ENCODE data around the gene SLC39A1. TPM values are rescaled to one million over a fixed set of nuclear protein-coding genes. Genes with fewer than 3 reads are reported as not detected.

Gene SLC39A1
- total and polyA plus RNA-seq, 4 experiments from 2014 or later = 21.6 to 47.3 (median 29.1) TPM

GRCh38 chr1:153968408-153968807 lies 5.1 kb upstream of the SLC39A1 start:
- CTCF ChIA-PET (ENCODE audit: partially characterized antibody) = interaction anchor here (0.5 to 8.4 kb wide), 9 partner anchors 8 to 308 kb away, joined by 3 to 70 read pairs (median 7); partner anchors contain the start of genes CRTC2, DENND4B, JTB and RAB13
- peaks cover 39% of the 10 kb centered on the region for H3K4me1 ChIP-seq (ENCODE audit: insufficient read depth, low read length)

GRCh38 chr1:153968000-153968363 lies 4.6 kb upstream of the SLC39A1 start:
- Mint-ChIP-seq H3K36me3 (peaks cover 0 to 11% of the 10 kb centered on the region in 2 donors), H3K4me3 (peak overlapping the region; percentile 86 to 97 (median 92)), H3K9me3 (no peaks in the 10 kb centered on the region), H3K4me1 (peaks cover 24 to 60% (median 45%) of the 10 kb centered on the region in 4 donors), H3K27me3 (no peaks in the 10 kb centered on the region), H3K27ac (peak overlapping the region; percentile 95 to 99 (median 96))
- intact Hi-C loops (cut with micrococcal nuclease) = loop anchor here (1.0 kb wide), 4 partner anchors 9 to 45 kb away; partner anchors contain the start of genes CRTC2, DENND4B and JTB
- peaks cover 4% of the 10 kb centered on the region for H3K36me3 ChIP-seq (ENCODE audit: insufficient read depth, low read length)
- no peaks in the 10 kb centered on the region for H3K27me3 ChIP-seq (ENCODE audit: insufficient read depth, low read length)
- H3K9me3 ChIP-seq (ENCODE audit: control insufficient read depth in 1 of 2, low read length in 2 of 2) = no peaks in the 10 kb centered on the region
- POLR2A ChIA-PET (ENCODE audit: partially characterized antibody) = interaction anchor here (1.0 to 5.1 kb wide), 17 partner anchors 9 to 305 kb away, joined by 3 to 148 read pairs (median 7); partner anchors contain the start of genes CRTC2, DENND4B, GATAD2B and HAX1
- H3K4me1 ChIP-seq (ENCODE audit: insufficient read depth, low read length) = peaks cover 39% of the 10 kb centered on the region
- H3K27ac ChIP-seq (ENCODE audit: low read depth, low read length) = peak overlapping the region; percentile 89
- H3K4me3 ChIP-seq (ENCODE audit: low read length in 2 of 2) = peak overlapping the region in 1 of 2 donors; percentile 66
- CTCF ChIA-PET (ENCODE audit: partially characterized antibody) = interaction anchor here (0.5 to 8.4 kb wide), 13 partner anchors 8 to 308 kb away, joined by 3 to 70 read pairs (median 6); partner anchors contain the start of genes CRTC2, DENND4B, GATAD2B and JTB
- DNase-seq = no peak

More at GRCh38 chr1:153968408-153968807, 5.1 kb upstream of the SLC39A1 start:
- Mint-ChIP-seq H3K9me3 (no peaks in the 10 kb centered on the region), H3K27me3 (no peaks in the 10 kb centered on the region), H3K27ac (peak overlapping the region; percentile 29 to 99 (median 96)), H3K4me1 (peaks cover 24 to 58% (median 42%) of the 10 kb centered on the region in 4 donors), H3K36me3 (peaks cover 0 to 14% of the 10 kb centered on the region in 2 donors), H3K4me3 (peak overlapping the region in 5 of 8 donors; percentile 15 to 93 (median 43))
- Histone ChIP-seq H3K4me3 (ENCODE audit: low read length in 2 of 2) (no peak overlapping the region), H3K27ac (ENCODE audit: low read depth, low read length) (peak overlapping the region; percentile 89), H3K27me3 (ENCODE audit: insufficient read depth, low read length) (no peaks in the 10 kb centered on the region), H3K36me3 (ENCODE audit: insufficient read depth, low read length) (peaks cover 8% of the 10 kb centered on the region), H3K9me3 (ENCODE audit: control insufficient read depth in 1 of 2, low read length in 2 of 2) (no peaks in the 10 kb centered on the region)
- no peak for DNase-seq
- POLR2A ChIA-PET (ENCODE audit: partially characterized antibody) = interaction anchor here (1.2 to 5.1 kb wide), 11 partner anchors 8 to 304 kb away, joined by 3 to 148 read pairs (median 11); partner anchors contain the start of genes CRTC2, DENND4B, GATAD2B and HAX1
- intact Hi-C loops (cut with micrococcal nuclease) = no loop called here

- peaks cover 29 to 60% (median 47%) of the 10 kb centered on the region in 4 donors for H3K4me1 Mint-ChIP-seq
These were observed 4.0 kb upstream of the SLC39A1 start, which contains the start of gene CREB3L4 for GRCh38 chr1:153967107-153967999. CREB3L4 (plus strand) TSS chr1:153967902; CDS start chr1:153968526, 624 bp downstream.

GRCh38 chr1:153963850-153964331 lies 554 bp upstream of the SLC39A1 start:
- H3K4me3 ChIP-seq (ENCODE audit: low read length in 2 of 2) = peak overlapping the region; percentile 55 to 80
- ChIA-PET CTCF (ENCODE audit: partially characterized antibody) (interaction anchor here (1.6 to 8.4 kb wide), 5 partner anchors 12 to 40 kb away, joined by 5 to 70 read pairs (median 12); partner anchors contain the start of genes DENND4B, JTB and RAB13), POLR2A (ENCODE audit: partially characterized antibody) (interaction anchor here (1.1 to 3.3 kb wide), 7 partner anchors 9 to 166 kb away, joined by 3 to 70 read pairs (median 22); partner anchors contain the start of genes DENND4B, GATAD2B, JTB and RPS27)
- H3K27ac ChIP-seq (ENCODE audit: low read depth, low read length) = peak overlapping the region; percentile 91
- intact Hi-C loops (cut with micrococcal nuclease) = loop anchor here (1.0 kb wide), 1 partner anchor 41 kb away; no protein-coding TSS in a partner anchor
- H3K27me3 ChIP-seq (ENCODE audit: insufficient read depth, low read length) = no peaks in the 10 kb centered on the region
- Mint-ChIP-seq H3K4me3 (peak overlapping the region; percentile 90 to 98 (median 94)), H3K27ac (peak overlapping the region; percentile 86 to 98 (median 97)), H3K9me3 (no peaks in the 10 kb centered on the region), H3K4me1 (peaks cover 37 to 64% (median 51%) of the 10 kb centered on the region in 4 donors), H3K27me3 (no peaks in the 10 kb centered on the region), H3K36me3 (peaks cover 0 to 26% of the 10 kb centered on the region in 2 donors)
- H3K36me3 ChIP-seq (ENCODE audit: insufficient read depth, low read length) = no peaks in the 10 kb centered on the region
- no peaks in the 10 kb centered on the region for H3K9me3 ChIP-seq (ENCODE audit: control insufficient read depth in 1 of 2, low read length in 2 of 2)
- no peak for DNase-seq
- H3K4me1 ChIP-seq (ENCODE audit: insufficient read depth, low read length) = peaks cover 54% of the 10 kb centered on the region

More at GRCh38 chr1:153967107-153967999, 4.0 kb upstream of the SLC39A1 start, which contains the start of gene CREB3L4:
- ChIA-PET CTCF (ENCODE audit: partially characterized antibody) (interaction anchor here (0.5 to 8.4 kb wide), 14 partner anchors 9 to 307 kb away, joined by 3 to 70 read pairs (median 5); partner anchors contain the start of genes CRTC2, DENND4B, GATAD2B and JTB), POLR2A (ENCODE audit: partially characterized antibody) (interaction anchor here (0.7 to 5.1 kb wide), 23 partner anchors 9 to 1043 kb away, joined by 3 to 148 read pairs (median 6); partner anchors contain the start of genes CRTC2, DENND4B, GATAD2B and HAX1)
- H3K36me3 ChIP-seq (ENCODE audit: insufficient read depth, low read length) = no peaks in the 10 kb centered on the region
- DNase-seq = peak; percentile 82 to 91 (median 87)
- no peaks in the 10 kb centered on the region for H3K9me3 Mint-ChIP-seq
- H3K4me3 ChIP-seq (ENCODE audit: low read length in 2 of 2) = peak within 1 kb of the TSS; percentile 45 to 66
- peak within 1 kb of the TSS; percentile 89 for H3K27ac ChIP-seq (ENCODE audit: low read depth, low read length)
- no peaks in the 10 kb centered on the region for H3K27me3 Mint-ChIP-seq
- peak within 1 kb of the TSS; percentile 86 to 97 (median 92) for H3K4me3 Mint-ChIP-seq
- peaks cover 0 to 14% of the 10 kb centered on the region in 2 donors for H3K36me3 Mint-ChIP-seq
- peak within 1 kb of the TSS; percentile 95 to 99 (median 96) for H3K27ac Mint-ChIP-seq
- H3K9me3 ChIP-seq (ENCODE audit: control insufficient read depth in 1 of 2, low read length in 2 of 2) = no peaks in the 10 kb centered on the region
- no peaks in the 10 kb centered on the region for H3K27me3 ChIP-seq (ENCODE audit: insufficient read depth, low read length)
- intact Hi-C loops (cut with micrococcal nuclease) = loop anchor here (1.0 kb wide), 4 partner anchors 9 to 44 kb away; partner anchors contain the start of genes CRTC2, DENND4B and JTB
- peaks cover 46% of the 10 kb centered on the region for H3K4me1 ChIP-seq (ENCODE audit: insufficient read depth, low read length)

GRCh38 chr1:153962088-153963029 lies 978 bp downstream of the SLC39A1 start:
- Histone ChIP-seq H3K9me3 (ENCODE audit: control insufficient read depth in 1 of 2, low read length in 2 of 2) (no peaks in the 10 kb centered on the region), H3K27me3 (ENCODE audit: insufficient read depth, low read length) (no peaks in the 10 kb centered on the region), H3K4me3 (ENCODE audit: low read length in 2 of 2) (peak overlapping the region; percentile 55 to 80), H3K4me1 (ENCODE audit: insufficient read depth, low read length) (peaks cover 48% of the 10 kb centered on the region), H3K36me3 (ENCODE audit: insufficient read depth, low read length) (no peaks in the 10 kb centered on the region), H3K27ac (ENCODE audit: low read depth, low read length) (peak overlapping the region; percentile 91)
- intact Hi-C loops (cut with micrococcal nuclease) = loop anchor here (1.0 kb wide), 1 partner anchor 39 kb away; no protein-coding TSS in a partner anchor
- H3K4me3 Mint-ChIP-seq = peak overlapping the region; percentile 90 to 98 (median 94)
- no peaks in the 10 kb centered on the region for H3K9me3 Mint-ChIP-seq
- peaks cover 37 to 66% (median 50%) of the 10 kb centered on the region in 4 donors for H3K4me1 Mint-ChIP-seq
- ChIA-PET CTCF (ENCODE audit: partially characterized antibody) (interaction anchor here (1.6 to 8.4 kb wide), 5 partner anchors 14 to 39 kb away, joined by 5 to 70 read pairs (median 12); partner anchors contain the start of genes DENND4B, JTB and RAB13), POLR2A (ENCODE audit: partially characterized antibody) (interaction anchor here (1.0 to 3.3 kb wide), 14 partner anchors 8 to 187 kb away, joined by 3 to 70 read pairs (median 6); partner anchors contain the start of genes DENND4B, GATAD2B, JTB and RPS27)
- no peak for DNase-seq
- peak overlapping the region; percentile 86 to 98 (median 97) for H3K27ac Mint-ChIP-seq
- peaks cover 0 to 34% of the 10 kb centered on the region in 2 donors for H3K36me3 Mint-ChIP-seq
- H3K27me3 Mint-ChIP-seq = no peaks in the 10 kb centered on the region
